Measurements from ENCODE around the gene KAT7. TPM values are rescaled to one million over a fixed set of nuclear protein-coding genes. Genes with fewer than 3 reads are reported as not detected.
A peak's percentile ranks its signal among the peaks of the same experiment; 100 is the strongest.

Gene KAT7
- total RNA-seq, 4 donors from 2014 or later = 19.9 to 32.6 (median 21.0) TPM

- ATAC-seq (ENCODE audit: low FRiP score) = peak; percentile 73
- DNase-seq (ENCODE audit: low spot score) = no peak
- no peak for TF ChIP-seq CTCF (IDR thresholded peaks at IDR 0.05)
Measured at GRCh38 chr17:49776551-49777300, 11.8 kb upstream of the KAT7 start.

GRCh38 chr17:49777563-49777962 is 10.9 kb upstream of the KAT7 start:
- no peak for DNase-seq (ENCODE audit: low spot score)
- TF ChIP-seq CTCF (IDR thresholded peaks at IDR 0.05) = no peak
- ATAC-seq (ENCODE audit: low FRiP score) = no peak

- DNase-seq (ENCODE audit: low spot score) (no peak), ATAC-seq (ENCODE audit: low FRiP score) (no peak)
- no peak for TF ChIP-seq CTCF (IDR thresholded peaks at IDR 0.05)
Measured at GRCh38 chr17:49779156-49779738, 9.2 kb upstream of the KAT7 start.

- no peak for DNase-seq (ENCODE audit: low spot score)
- peak in 1 of 3 donors; percentile 35 for TF ChIP-seq CTCF (IDR thresholded peaks at IDR 0.05)
- peak; percentile 22 for ATAC-seq (ENCODE audit: low FRiP score)
Measured at GRCh38 chr17:49779739-49780231, 8.7 kb upstream of the KAT7 start.

- ATAC-seq (ENCODE audit: low FRiP score) (no peak), DNase-seq (ENCODE audit: low spot score) (no peak)
- no peak for TF ChIP-seq CTCF (IDR thresholded peaks at IDR 0.05)
Measured at GRCh38 chr17:49783071-49783715, 5.3 kb upstream of the KAT7 start.

- no peak for ATAC-seq (ENCODE audit: low FRiP score)
- TF ChIP-seq CTCF (IDR thresholded peaks at IDR 0.05) = no peak
- DNase-seq (ENCODE audit: low spot score) = no peak
Measured at GRCh38 chr17:49783791-49784190, 4.7 kb upstream of the KAT7 start.

All from omental fat pad (tissue), 4 donors.